NT2/D1 (cell line): Measurements from ENCODE around the gene PM20D2.

Source experiments
- DNase-seq: peaks from one replicate; pipeline ENCODE4 v3.0.0-alpha.2; 2011; ENCODE audit warnings: low read depth, low spot score
- H3K27me3 ChIP-seq: 2 replicates; pipeline ENCODE4 v1.6.0; 2011; ENCODE audit warnings: mild to moderate bottlenecking; ENCODE audit not compliant: insufficient read length, insufficient read depth
- H3K36me3 ChIP-seq: 2 replicates; pipeline ENCODE4 v1.6.1; 2011; ENCODE audit warnings: mild to moderate bottlenecking, low read length, mixed read lengths; ENCODE audit not compliant: insufficient read depth, insufficient read length
- H3K4me1 ChIP-seq: 2 replicates; pipeline ENCODE4 v1.5.1; 2011; ENCODE audit not compliant: insufficient read depth, insufficient read length
- H3K4me3 ChIP-seq: 2 replicates; pipeline ENCODE4 v1.5.1; 2011; ENCODE audit warnings: low read depth; ENCODE audit not compliant: insufficient read length
- H3K9ac ChIP-seq: 2 replicates; pipeline ENCODE4 v1.6.0; 2011; ENCODE audit warnings: low read depth; ENCODE audit not compliant: insufficient read length
- H3K9me3 ChIP-seq: 2 replicates; pipeline ENCODE4 v1.5.1; 2011; ENCODE audit warnings: mild to moderate bottlenecking, low read length; ENCODE audit not compliant: insufficient read depth
- SUZ12 ChIP-seq: IDR thresholded peaks from 2 replicates; pipeline ENCODE4 v1.6.1; 2011; ENCODE audit not compliant: insufficient read length, insufficient read depth; ENCODE audit errors: extremely low read depth
- YY1 ChIP-seq: IDR thresholded peaks from 2 replicates; pipeline ENCODE4 v1.6.1; 2011; ENCODE audit not compliant: insufficient read length, insufficient read depth
- ZNF274 ChIP-seq: IDR thresholded peaks from 2 replicates; pipeline ENCODE4 v1.6.1; 2011; ENCODE audit warnings: mild to moderate bottlenecking, low read depth, low read length

PM20D2 gene

DNA sequence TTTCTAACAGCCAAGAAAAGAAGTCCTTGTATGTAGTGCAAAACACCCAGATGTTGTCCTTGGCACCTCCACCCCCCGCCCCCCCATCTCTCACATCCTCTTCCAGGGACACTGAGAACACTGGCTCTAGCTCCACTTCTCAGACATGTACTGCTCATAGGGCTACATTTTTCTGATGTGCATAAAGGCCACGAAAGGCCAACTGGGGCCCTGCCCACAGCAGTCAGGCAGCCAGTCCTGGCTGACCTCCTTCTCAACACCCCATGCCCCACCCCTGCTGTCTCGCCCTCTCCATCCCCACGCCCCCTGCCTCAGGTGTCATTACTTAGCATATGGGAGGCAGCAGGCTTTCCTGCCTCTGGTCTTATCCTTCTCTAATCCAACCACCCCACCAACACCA lies 60.0 kb downstream of the PM20D2 start:
- Histone ChIP-seq H3K4me1 (no peaks in the 10 kb centered on the region), H3K4me3 (no peak overlapping the region), H3K9me3 (no peaks in the 10 kb centered on the region), H3K36me3 (no peaks in the 10 kb centered on the region), H3K27me3 (no peaks in the 10 kb centered on the region), H3K9ac (no peak overlapping the region)
- TF ChIP-seq YY1 (no peak), SUZ12 (no peak), ZNF274 (no peak)
- DNase-seq: no peak

DNA sequence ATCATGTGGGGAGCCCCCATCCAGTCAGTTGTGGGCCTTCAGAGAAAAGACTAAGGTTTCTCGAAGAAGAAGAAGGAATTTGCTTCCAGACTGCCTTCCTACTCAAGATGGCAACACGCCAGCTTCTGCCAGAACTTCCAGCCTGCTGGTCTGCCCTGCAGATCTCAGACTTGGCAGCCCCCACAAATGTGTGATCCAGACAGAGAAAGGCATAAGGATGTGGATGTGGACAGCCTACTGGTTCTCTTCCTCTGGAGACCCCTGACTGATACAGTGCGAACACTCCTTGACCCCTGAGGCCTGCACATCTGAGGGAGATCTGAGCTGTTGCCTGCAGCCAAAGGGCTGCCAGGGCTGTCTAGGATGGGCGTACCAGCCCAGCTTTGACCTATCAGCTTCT lies 62.7 kb downstream of the PM20D2 start:
- Histone ChIP-seq H3K9ac (no peak overlapping the region), H3K27me3 (no peaks in the 10 kb centered on the region), H3K4me1 (no peaks in the 10 kb centered on the region), H3K36me3 (no peaks in the 10 kb centered on the region), H3K9me3 (no peaks in the 10 kb centered on the region), H3K4me3 (no peak overlapping the region)
- DNase-seq: no peak
- TF ChIP-seq YY1 (no peak), ZNF274 (no peak), SUZ12 (no peak)

DNA sequence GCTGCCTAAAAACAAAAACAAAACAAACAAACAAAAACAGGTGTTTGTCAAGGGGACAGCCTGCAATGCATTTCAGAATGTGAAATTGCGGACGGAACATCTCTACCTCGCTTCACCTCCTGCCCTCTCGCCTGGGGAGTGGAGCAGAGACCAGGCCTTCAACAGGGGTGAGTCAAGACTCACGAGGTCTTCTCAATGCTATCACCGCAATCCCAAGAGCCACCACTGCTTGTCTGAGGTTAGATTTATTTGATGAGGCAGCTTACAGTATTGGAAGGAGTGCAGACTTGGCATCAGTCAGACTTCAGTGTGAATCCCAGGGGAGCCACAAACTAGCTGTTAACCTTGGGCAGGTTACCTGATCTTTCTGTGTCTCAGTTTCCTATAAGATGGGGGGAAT lies 63.6 kb downstream of the PM20D2 start:
- DNase-seq: no peak
- TF ChIP-seq ZNF274: no peak
- no peak for TF ChIP-seq SUZ12
- TF ChIP-seq YY1: no peak
- Histone ChIP-seq H3K9me3 (no peaks in the 10 kb centered on the region), H3K4me1 (no peaks in the 10 kb centered on the region), H3K4me3 (no peak overlapping the region), H3K27me3 (no peaks in the 10 kb centered on the region), H3K9ac (no peak overlapping the region), H3K36me3 (no peaks in the 10 kb centered on the region)

DNA sequence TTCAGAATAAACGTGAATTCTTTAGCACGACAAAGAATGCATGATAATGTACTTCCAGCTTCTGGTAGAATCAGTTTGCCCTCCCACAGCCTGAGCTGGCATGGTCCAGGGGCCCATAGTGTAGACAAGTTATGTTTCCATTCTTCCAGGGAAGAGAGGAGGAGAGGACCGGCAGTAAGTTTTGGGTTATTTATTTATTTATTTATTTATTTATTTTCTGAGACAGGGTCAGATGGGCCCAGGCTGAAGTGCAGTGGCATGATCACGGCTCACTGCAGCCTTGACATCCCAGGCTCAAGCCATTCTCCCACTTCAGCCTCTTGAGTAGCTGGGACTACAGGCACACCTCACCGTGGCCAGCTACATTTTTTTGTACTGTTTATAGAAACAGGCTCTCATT lies 66.6 kb downstream of the PM20D2 start:
- Histone ChIP-seq H3K36me3 (no peaks in the 10 kb centered on the region), H3K4me3 (no peak overlapping the region), H3K4me1 (no peaks in the 10 kb centered on the region), H3K9ac (no peak overlapping the region), H3K27me3 (no peaks in the 10 kb centered on the region), H3K9me3 (no peaks in the 10 kb centered on the region)
- TF ChIP-seq YY1 (no peak), SUZ12 (no peak)
- DNase-seq: no peak

DNA sequence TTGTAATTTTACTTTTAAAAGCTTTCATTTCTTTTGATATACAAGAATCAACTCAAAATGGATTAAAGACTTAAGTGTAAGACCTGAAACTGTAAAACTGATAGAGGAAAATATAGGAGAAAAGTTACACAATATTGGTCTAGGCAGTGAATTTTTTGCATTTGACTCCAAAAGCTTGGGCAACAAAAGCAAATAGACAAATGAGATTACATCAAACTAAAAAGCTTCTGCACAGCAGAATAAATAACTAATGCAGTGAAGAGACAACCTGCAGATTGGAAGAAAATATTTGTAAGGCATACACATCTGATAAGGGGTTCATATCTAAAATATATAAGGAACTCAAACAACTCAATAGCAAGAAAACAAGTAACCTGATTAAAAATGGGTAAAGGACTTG lies 68.3 kb downstream of the PM20D2 start:
- Histone ChIP-seq H3K36me3 (no peaks in the 10 kb centered on the region), H3K4me3 (no peak overlapping the region), H3K27me3 (no peaks in the 10 kb centered on the region), H3K4me1 (no peaks in the 10 kb centered on the region), H3K9ac (no peak overlapping the region), H3K9me3 (no peaks in the 10 kb centered on the region)
- TF ChIP-seq SUZ12 (no peak), ZNF274 (no peak), YY1 (no peak)
- no peak for DNase-seq
